Ectodermal cell (in vitro differentiated cells): ENCODE results near the gene C19orf47.

ENCODE experiments used
- H3K27ac ChIP-seq: 2 replicates; pipeline ENCODE4 v1.7.0; 2013; ENCODE audit warnings: mild to moderate bottlenecking, low read depth, low read length; ENCODE audit not compliant: insufficient read depth, poor library complexity, severe bottlenecking
- H3K27me3 ChIP-seq: 2 replicates; pipeline ENCODE4 v1.7.0; 2013; ENCODE audit warnings: mild to moderate bottlenecking, low read length; ENCODE audit not compliant: insufficient read depth, control insufficient read depth, poor library complexity, severe bottlenecking
- H3K36me3 ChIP-seq: one replicate; pipeline ENCODE4 v1.7.0; 2013; ENCODE audit warnings: low read length; ENCODE audit not compliant: control insufficient read depth, insufficient read depth
- H3K4me1 ChIP-seq: one replicate; pipeline ENCODE4 v1.7.0; 2013; ENCODE audit warnings: low read length; ENCODE audit not compliant: control insufficient read depth, insufficient read depth
- H3K4me3 ChIP-seq: 2 replicates; pipeline ENCODE4 v1.7.0; 2013; ENCODE audit warnings: low read depth, low read length, control low read depth; ENCODE audit not compliant: insufficient read depth
- H3K9me3 ChIP-seq: 2 replicates; pipeline ENCODE4 v1.7.0; 2013; ENCODE audit warnings: mild to moderate bottlenecking, low read length, moderate library complexity; ENCODE audit not compliant: control insufficient read depth
- WGBS, 2 experiments: methylation state at CpG; one replicate each; pipeline ENCODE4 v1.1.7; 2013; ENCODE audit warnings: missing lambda C conversion rate in 2 of 2; 5-methylcytosine and 5-hydroxymethylcytosine counted together

Gene C19orf47

GRCh38 chr19:40389404-40390083 is 41.3 kb upstream of the C19orf47 start:
- Histone ChIP-seq H3K27me3 (no peaks in the 10 kb centered on the region), H3K27ac (no peak overlapping the region), H3K36me3 (no peaks in the 10 kb centered on the region), H3K4me1 (no peaks in the 10 kb centered on the region), H3K9me3 (no peaks in the 10 kb centered on the region), H3K4me3 (no peak overlapping the region)
- WGBS, 2 experiments = 93 to 95% methylated on average over 33 of the region's 33 CpGs

GRCh38 chr19:40388481-40388880 is 40.3 kb upstream of the C19orf47 start:
- no peaks in the 10 kb centered on the region for H3K27me3 ChIP-seq
- H3K4me3 ChIP-seq = no peak overlapping the region
- H3K9me3 ChIP-seq = no peaks in the 10 kb centered on the region
- H3K4me1 ChIP-seq = no peaks in the 10 kb centered on the region
- WGBS, 2 experiments = 81 to 84% methylated on average over 3 of the region's 3 CpGs
- H3K36me3 ChIP-seq = no peaks in the 10 kb centered on the region
- no peak overlapping the region for H3K27ac ChIP-seq

GRCh38 chr19:40387155-40387554 is 39.0 kb upstream of the C19orf47 start:
- no peak overlapping the region for H3K4me3 ChIP-seq
- H3K27me3 ChIP-seq = no peaks in the 10 kb centered on the region
- no peaks in the 10 kb centered on the region for H3K4me1 ChIP-seq
- no peaks in the 10 kb centered on the region for H3K9me3 ChIP-seq
- no peak overlapping the region for H3K27ac ChIP-seq
- 91 to 92% methylated on average over 10 of the region's 10 CpGs for WGBS, 2 experiments
- H3K36me3 ChIP-seq = no peaks in the 10 kb centered on the region

- WGBS, 2 experiments = 92% methylated on average over 28 of the region's 28 CpGs
- Histone ChIP-seq H3K36me3 (no peaks in the 10 kb centered on the region), H3K4me3 (no peak overlapping the region)
Observed at GRCh38 chr19:40383668-40384248, 35.6 kb upstream of the C19orf47 start.

GRCh38 chr19:40381321-40381720 is 33.1 kb upstream of the C19orf47 start:
- Histone ChIP-seq H3K36me3 (peaks cover 11% of the 10 kb centered on the region), H3K9me3 (no peaks in the 10 kb centered on the region), H3K27me3 (no peaks in the 10 kb centered on the region), H3K27ac (no peak overlapping the region), H3K4me1 (no peaks in the 10 kb centered on the region), H3K4me3 (no peak overlapping the region)
- whole genome bisulfite sequencing, 2 experiments = 89 to 92% methylated on average over 3 of the region's 3 CpGs

More at GRCh38 chr19:40383668-40384248, 35.6 kb upstream of the C19orf47 start:
- H3K4me1 ChIP-seq = no peaks in the 10 kb centered on the region
- no peaks in the 10 kb centered on the region for H3K9me3 ChIP-seq
- no peak overlapping the region for H3K27ac ChIP-seq
- no peaks in the 10 kb centered on the region for H3K27me3 ChIP-seq

- WGBS, 2 experiments = 94 to 96% methylated on average over 37 of the region's 37 CpGs
- Histone ChIP-seq H3K4me1 (no peaks in the 10 kb centered on the region), H3K27ac (no peak overlapping the region), H3K9me3 (no peaks in the 10 kb centered on the region), H3K27me3 (no peaks in the 10 kb centered on the region), H3K4me3 (no peak overlapping the region), H3K36me3 (peaks cover 11% of the 10 kb centered on the region)
Observed at GRCh38 chr19:40380199-40381037, 32.2 kb upstream of the C19orf47 start.

GRCh38 chr19:40379446-40380198 is 31.4 kb upstream of the C19orf47 start:
- 94% methylated on average over 11 of the region's 11 CpGs for WGBS, 2 experiments

GRCh38 chr19:40378509-40378908 is 30.3 kb upstream of the C19orf47 start:
- no peaks in the 10 kb centered on the region for H3K27me3 ChIP-seq
- H3K4me1 ChIP-seq = no peaks in the 10 kb centered on the region
- no peaks in the 10 kb centered on the region for H3K9me3 ChIP-seq
- H3K27ac ChIP-seq = no peak overlapping the region
- WGBS, 2 experiments = 94 to 97% methylated on average over 2 of the region's 2 CpGs
- no peak overlapping the region for H3K4me3 ChIP-seq
- H3K36me3 ChIP-seq = peaks cover 22% of the 10 kb centered on the region

More at GRCh38 chr19:40379446-40380198, 31.4 kb upstream of the C19orf47 start:
- no peaks in the 10 kb centered on the region for H3K27me3 ChIP-seq
- no peak overlapping the region for H3K27ac ChIP-seq
- no peaks in the 10 kb centered on the region for H3K9me3 ChIP-seq
- peaks cover 13% of the 10 kb centered on the region for H3K36me3 ChIP-seq
- H3K4me1 ChIP-seq = no peaks in the 10 kb centered on the region
- no peak overlapping the region for H3K4me3 ChIP-seq

GRCh38 chr19:40377876-40378385 is 29.7 kb upstream of the C19orf47 start:
- no peak overlapping the region for H3K27ac ChIP-seq
- H3K36me3 ChIP-seq = peaks cover 22% of the 10 kb centered on the region
- H3K9me3 ChIP-seq = no peaks in the 10 kb centered on the region
- no peaks in the 10 kb centered on the region for H3K27me3 ChIP-seq
- H3K4me3 ChIP-seq = no peak overlapping the region
- H3K4me1 ChIP-seq = no peaks in the 10 kb centered on the region
- 89 to 92% methylated on average over 25 of the region's 25 CpGs for WGBS, 2 experiments
